ENCODE measurements around the gene MST1. TPM values are rescaled to one million over a fixed set of nuclear protein-coding genes. Genes with fewer than 3 reads are reported as not detected.
"Not testable (repeated sequence)": the region's sequence is repeated elsewhere in the genome, so short reads cannot be mapped to it uniquely, and the experiment has no call there.

The MST1 gene
- total and polyA plus RNA-seq, 2 of the 8 experiments (the other 6 are each of a cell fraction or from before 2014, with no cell fraction given), result 6.2 to 9.5 TPM

GRCh38 chr3:49686769-49687423, 2.4 kb downstream of the MST1 start:
- peak overlapping the region; percentile 58; the same call in 1 of the 2 replicates for H3K27ac ChIP-seq (ENCODE audit: low read depth, low read length)
- H3K4me3 ChIP-seq (ENCODE audit: extremely low read depth in 1 of 4, insufficient read depth in 2 of 4, low read depth in 3 of 4, low read length in 4 of 4), result peak overlapping the region; percentile 49 to 74 (median 52)

More at GRCh38 chr3:49686769-49687423, 2.4 kb downstream of the MST1 start:
- Histone ChIP-seq H3K9ac (replicated peaks in 1 of 4; ENCODE audit: extremely low read depth in 1 of 4, low read depth in 3 of 4, low read length in 3 of 4) (peak overlapping the region in 3 of 4 experiments; percentile 20 to 69 (median 47); a peak in 6 of 7 replicates), H4K8ac (ENCODE audit: extremely low read depth, insufficient read depth, low read length) (peak overlapping the region; percentile 85; the same call in 1 of the 2 replicates), H3K36me3 (ENCODE audit: control insufficient read depth in 2 of 4, insufficient read depth in 4 of 4, low read length in 3 of 4) (peaks cover 16 to 21% (median 20%) of the 10 kb centered on the region in 4 experiments), H3K23me2 (ENCODE audit: low read depth, low read length) (peaks cover 14% of the 10 kb centered on the region), H2BK12ac (ENCODE audit: low read depth, low read length) (peak overlapping the region; percentile 39; the same call in 1 of the 2 replicates), H4K5ac (ENCODE audit: insufficient read length, low read depth, low read length) (peak overlapping the region; percentile 84), H3K4me2 (ENCODE audit: insufficient read depth in 1 of 2, low read depth in 2 of 2, low read length in 2 of 2) (peak overlapping the region; percentile 77 to 99), H3K18ac (ENCODE audit: extremely low read depth, low read length) (peak overlapping the region; percentile 83)
- CTCF ChIA-PET (ENCODE audit: partially characterized antibody); H2AK5ac ChIP-seq (ENCODE audit: low read depth, low read length); H3K79me1 ChIP-seq (ENCODE audit: low read depth, low read length); H3K9me3 ChIP-seq (ENCODE audit: insufficient read depth in 2 of 2, low read depth in 1 of 2, low read length in 1 of 2); H4K91ac ChIP-seq (replicated peaks; ENCODE audit: insufficient read length, low read length); H2BK5ac ChIP-seq (ENCODE audit: low read depth, low read length); H3K23ac ChIP-seq (ENCODE audit: insufficient read length); H3K79me2 ChIP-seq (ENCODE audit: control insufficient read depth in 1 of 2, insufficient read depth in 2 of 2, low read length in 2 of 2); H2BK120ac ChIP-seq (replicated peaks; ENCODE audit: low read depth, low read length); H3K56ac ChIP-seq (replicated peaks; ENCODE audit: insufficient read length, low read depth, low read length); FAIRE-seq; H2BK15ac ChIP-seq (ENCODE audit: low read length); H3K27me3 ChIP-seq (replicated peaks in 1 of 4; ENCODE audit: control insufficient read depth in 3 of 4, extremely low read depth in 1 of 4, insufficient read depth in 3 of 4, low read length in 3 of 4); H4K20me1 ChIP-seq (replicated peaks in 1 of 2; ENCODE audit: control insufficient read depth in 1 of 2, insufficient read depth in 2 of 2, low read length in 2 of 2); H3K4ac ChIP-seq (replicated peaks; ENCODE audit: insufficient read length, low read depth, low read length); H3K4me1 ChIP-seq (replicated peaks in 1 of 4; ENCODE audit: control insufficient read depth in 3 of 4, insufficient read depth in 4 of 4, low read length in 3 of 4); H2BK20ac ChIP-seq (ENCODE audit: low read length); H3K14ac ChIP-seq (ENCODE audit: insufficient read length); H2AFZ ChIP-seq (ENCODE audit: low read length): not testable (repeated sequence)
- 12% methylated on average over 35 of the region's 44 CpGs; no CpG with 5 or more reads in 1 of the 2 experiments for WGBS, 2 experiments (ENCODE audit: extremely low coverage in 1 of 2, insufficient coverage in 1 of 2, insufficient read length in 1 of 2, insufficient replicate concordance in 2 of 2, low coverage in 1 of 2, low lambda C conversion rate in 2 of 2, missing lambda C conversion rate in 1 of 2)
- DNase-seq (ENCODE audit: low read depth in 1 of 2, low spot score in 2 of 2), result peak; percentile 79 to 91
- POLR2A ChIA-PET (ENCODE audit: partially characterized antibody), result interaction anchor here (2.6 kb wide), 1 partner anchor 32 kb away, joined by 12 read pairs; the partner anchor contains the start of gene AMIGO3
- TF ChIP-seq EGR1 (IDR thresholded peaks at IDR 0.05; ENCODE audit: borderline replicate concordance, low read depth, low read length) (0 out of 2 replicates have a peak, but pooled peaks have one; percentile 40), KDM4A (IDR thresholded peaks at IDR 0.05; ENCODE audit: low read depth, low read length, severe bottlenecking) (peak; percentile 31), TAF1 (IDR thresholded peaks at IDR 0.05; ENCODE audit: low read depth, low read length) (peak; percentile 14; the same call in 1 of the 2 replicates), PHF8 (conservative IDR thresholded peaks at IDR 0.05; ENCODE audit: low read depth, low read length) (0 out of 2 replicates have a peak, but pooled peaks have one; percentile 19)
